OCI-M2 (cell line): ENCODE data around the gene OR5AS1.
"Not testable (repeated sequence)": the region's sequence is repeated elsewhere in the genome, so short reads cannot be mapped to it uniquely, and the experiment has no call there.

Experiments
- DNase-seq: peaks from one replicate; lab custom pipeline; 2025; ENCODE audit not compliant: unreplicated experiment; lab: John Stamatoyannopoulos, UW

The OR5AS1 gene

DNA sequence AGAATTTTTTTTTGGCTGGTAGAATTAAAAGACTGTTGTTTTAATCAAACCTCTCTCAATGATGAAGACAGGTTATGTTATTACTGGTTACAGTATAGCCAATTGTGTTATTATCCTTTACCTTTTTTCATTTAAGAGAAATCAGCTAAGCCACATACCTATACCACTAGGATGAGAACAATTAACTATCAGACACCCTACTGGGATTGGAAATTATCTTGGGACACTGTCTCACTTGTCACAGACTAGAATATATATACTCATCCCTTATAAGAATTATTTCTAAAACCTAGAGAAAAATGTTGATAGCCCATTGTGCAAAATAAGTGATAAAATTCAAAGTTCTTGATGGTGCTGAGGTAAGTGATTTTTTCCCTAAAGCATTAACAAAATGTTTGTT, at the start of gene OR5AS1:
Gene OR5AS1 (plus strand): TSS at position 301 of the 400 bp plus-strand sequence. CDS start 2,765 bp downstream, outside the sequence.
- DNase-seq = no peak

DNA sequence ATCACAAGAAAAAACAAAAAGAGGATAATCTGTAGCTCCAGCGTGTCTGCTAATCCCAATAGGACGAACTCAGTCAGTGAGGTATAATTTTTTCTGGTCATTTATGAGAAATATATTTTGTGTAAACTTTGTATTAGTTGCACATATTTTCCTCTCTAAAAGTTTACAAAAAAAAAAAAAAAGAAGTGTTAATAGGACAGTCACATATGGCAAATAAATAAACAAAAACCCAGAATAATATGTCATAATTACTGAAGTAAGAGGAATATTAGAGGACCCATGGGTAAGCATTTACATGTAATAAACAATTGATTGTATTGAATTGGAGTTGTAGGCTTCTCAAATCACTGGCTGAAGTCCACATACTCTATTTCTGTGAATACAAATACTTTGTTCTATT, 32.9 kb upstream of the OR5AS1 start, which contains the start of gene OR5F1:
Gene OR5F1 (minus strand): TSS at position 101 of the 400 bp plus-strand sequence. CDS start 0 bp downstream, at position 101.
- DNase-seq = no peak

GRCh38 chr11:56010716-56011115, 16.7 kb upstream of the OR5AS1 start:
- no peak for DNase-seq

- DNase-seq = no peak
Observed at GRCh38 chr11:56013805-56014204, 13.6 kb upstream of the OR5AS1 start.

DNA sequence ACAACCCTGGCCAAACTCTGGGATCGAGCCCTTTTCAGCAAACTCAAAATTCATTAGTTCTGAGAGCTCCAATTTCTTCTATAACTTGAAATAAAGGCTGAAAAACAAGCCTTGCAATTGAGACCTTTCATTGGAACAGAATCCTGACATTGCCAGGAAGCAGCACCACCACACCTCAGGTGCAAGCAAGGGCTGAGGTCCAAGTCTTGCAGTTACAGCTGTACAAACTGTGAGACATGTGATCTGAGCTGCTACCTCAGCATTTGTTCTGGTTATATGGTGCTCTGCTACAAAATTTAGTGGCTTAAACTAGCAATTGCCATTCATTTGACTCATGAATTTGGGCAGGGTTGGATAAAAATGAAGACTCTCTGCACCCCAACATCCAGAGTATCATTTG, 18.1 kb downstream of the OR5AS1 start:
- DNase-seq = no peak

DNA sequence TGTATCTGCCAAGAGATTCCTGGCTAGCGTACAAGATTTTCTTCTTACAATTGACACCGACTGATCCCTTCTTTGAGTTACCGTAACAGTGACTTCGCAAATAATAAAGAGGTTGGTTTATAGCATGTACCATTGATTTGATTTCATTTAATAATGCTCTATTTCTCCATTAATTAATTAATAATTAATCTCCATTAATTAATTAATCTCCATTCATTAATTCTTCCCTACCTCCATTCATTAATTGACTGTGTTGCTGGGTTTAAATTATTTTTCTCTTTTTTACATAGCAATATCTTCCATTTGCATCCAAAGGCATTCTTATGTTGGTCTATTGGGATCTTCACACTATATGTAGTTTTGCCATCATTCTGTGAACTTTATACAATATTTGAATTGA, 21.0 kb downstream of the OR5AS1 start:
- no peak for DNase-seq

- no peak for DNase-seq
Observed at GRCh38 chr11:56049487-56049886, 22.0 kb downstream of the OR5AS1 start.

- DNase-seq = not testable (repeated sequence)
Observed at GRCh38 chr11:56056366-56056765, 28.9 kb downstream of the OR5AS1 start.

- DNase-seq = not testable (repeated sequence)
Observed at GRCh38 chr11:56057661-56058237, 30.3 kb downstream of the OR5AS1 start.

DNA sequence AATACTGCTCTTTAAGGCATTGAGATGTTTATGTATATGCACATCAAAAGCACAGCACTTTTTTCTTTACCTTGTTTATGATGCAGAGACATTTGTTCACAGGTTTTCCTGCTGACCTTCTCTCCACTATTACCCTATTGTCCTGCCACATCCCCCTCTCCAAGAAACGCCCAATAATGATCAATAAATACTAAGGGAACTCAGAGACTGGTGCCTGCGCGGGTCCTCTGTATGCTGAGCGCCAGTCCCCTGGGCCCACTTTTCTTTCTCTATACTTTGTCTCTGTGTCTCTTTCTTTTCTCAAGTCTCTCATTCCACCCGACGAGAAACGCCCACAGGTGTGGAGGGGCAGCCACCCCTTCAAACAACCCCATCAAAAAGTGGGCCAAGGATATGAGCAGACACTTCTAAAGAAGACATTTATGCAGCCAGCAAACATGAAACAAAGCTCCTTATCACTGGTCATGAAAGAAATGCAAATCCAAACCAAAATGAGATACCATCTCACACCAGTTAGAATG, 30.9 kb downstream of the OR5AS1 start:
- not testable (repeated sequence) for DNase-seq

DNA sequence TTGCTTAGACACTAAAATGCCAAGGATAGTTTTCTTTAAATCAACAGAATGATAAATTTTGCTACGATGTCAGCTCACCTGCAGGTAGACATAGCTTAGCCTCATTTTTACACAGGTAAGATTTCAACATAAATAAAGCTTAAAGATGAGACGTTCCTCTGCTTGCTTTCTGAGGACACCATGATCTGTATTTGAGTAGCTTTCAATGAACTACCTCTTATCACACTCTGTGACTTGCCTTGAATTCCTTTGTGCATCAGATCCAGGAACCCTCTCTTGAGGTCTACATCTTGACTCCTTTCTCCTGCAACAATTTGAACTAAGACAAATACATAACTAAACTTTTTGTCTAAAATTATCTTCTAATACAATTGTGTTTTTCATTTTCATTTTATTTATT, 39.5 kb downstream of the OR5AS1 start:
- no peak for DNase-seq
